SK-N-SH treated with all-trans-retinoic acid at 6 μM for 48 hours (cell line): ENCODE measurements around the gene PPP1R36.

Experiments
- PATZ1 ChIP-seq: fragments of 250-450 bp; sonication (Bioruptor Pico); IDR thresholded peaks from 2 replicates; pipeline ENCODE4 v1.8.0; 2020; ENCODE audit warnings: mild to moderate bottlenecking, moderate library complexity, borderline replicate concordance
- RARB ChIP-seq: fragments of 250-450 bp; sonication (Bioruptor Pico); IDR thresholded peaks from 2 replicates; pipeline ENCODE4 v1.8.0; 2021; ENCODE audit warnings: mild to moderate bottlenecking, moderate library complexity
- ZC3H10 ChIP-seq: fragments of 250-450 bp; sonication (Bioruptor Pico); IDR thresholded peaks from 2 replicates; pipeline ENCODE4 v1.5.1; 2021; ENCODE audit warnings: mild to moderate bottlenecking, moderate library complexity
- TF ChIP-seq, protein P1 (sequence below): fragments of 250-450 bp; sonication (Bioruptor Pico); IDR thresholded peaks from 2 replicates; pipeline ENCODE4 v1.5.1; 2020; ENCODE audit warnings: low read depth, mild to moderate bottlenecking, moderate library complexity

GRCh38 chr14:64562436-64562835, 12.7 kb downstream of the PPP1R36 start:
- TF ChIP-seq PATZ1 (CRISPR knock-in tag) (no peak), ZC3H10 (CRISPR knock-in tag) (no peak), RARB (CRISPR knock-in tag) (no peak)
- TF ChIP-seq, protein P1, sequence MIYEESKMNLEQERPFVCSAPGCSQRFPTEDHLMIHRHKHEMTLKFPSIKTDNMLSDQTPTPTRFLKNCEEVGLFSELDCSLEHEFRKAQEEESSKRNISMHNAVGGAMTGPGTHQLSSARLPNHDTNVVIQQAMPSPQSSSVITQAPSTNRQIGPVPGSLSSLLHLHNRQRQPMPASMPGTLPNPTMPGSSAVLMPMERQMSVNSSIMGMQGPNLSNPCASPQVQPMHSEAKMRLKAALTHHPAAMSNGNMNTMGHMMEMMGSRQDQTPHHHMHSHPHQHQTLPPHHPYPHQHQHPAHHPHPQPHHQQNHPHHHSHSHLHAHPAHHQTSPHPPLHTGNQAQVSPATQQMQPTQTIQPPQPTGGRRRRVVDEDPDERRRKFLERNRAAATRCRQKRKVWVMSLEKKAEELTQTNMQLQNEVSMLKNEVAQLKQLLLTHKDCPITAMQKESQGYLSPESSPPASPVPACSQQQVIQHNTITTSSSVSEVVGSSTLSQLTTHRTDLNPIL (CRISPR knock-in tag) = no peak
